C4-2B (cell line): ENCODE data around the gene CRAMP1.

Experiments
- CTCF ChIP-seq: fragments of 450-650 bp; conservative IDR thresholded peaks from 2 replicates; pipeline ENCODE4 v1.5.1; 2017; ENCODE audit warnings: mild to moderate bottlenecking
- ZFX ChIP-seq: fragments of 450-650 bp; IDR thresholded peaks from 2 replicates; pipeline ENCODE4 v1.6.1; 2017

DNA sequence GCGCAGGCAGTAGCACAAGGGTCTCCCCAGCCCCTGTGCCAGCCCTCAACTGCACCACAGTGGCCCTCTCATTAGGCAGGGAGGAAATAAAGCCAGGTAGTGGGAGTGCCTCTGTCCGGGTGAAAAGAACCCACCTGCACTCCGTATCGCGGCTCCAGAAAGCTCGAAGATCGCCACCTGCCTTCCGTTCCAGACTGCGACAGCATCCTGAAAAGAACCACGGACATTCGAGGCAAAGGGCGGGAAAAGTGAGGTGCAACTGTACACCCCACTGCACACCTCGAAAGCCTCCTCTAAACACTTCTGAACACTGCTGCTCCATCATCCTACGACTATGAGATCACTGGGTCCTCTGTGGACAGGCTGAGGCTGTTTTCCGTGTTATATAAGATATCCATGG is 29.0 kb upstream of the CRAMP1 start:
- TF ChIP-seq CTCF = no peak
- TF ChIP-seq ZFX = no peak
